Upper lobe of right lung (tissue), 1 donor: ENCODE measurements around the gene UCHL5. TPM values are rescaled to one million over a fixed set of nuclear protein-coding genes. Genes with fewer than 3 reads are reported as not detected.

ENCODE experiments used
- ATAC-seq: fragments of 200-7000 bp; cut with Tn5 transposase; one replicate; pipeline ENCODE4 v1.9.1; 2020; ENCODE audit warnings: mild to moderate bottlenecking, moderate library complexity
- DNase-seq: peaks from one replicate; pipeline ENCODE4 v3.0.0-alpha.2; 2020
- H3K27ac ChIP-seq: fragments of 200-600 bp; one replicate; pipeline ENCODE4 v1.8.0; 2022
- H3K27me3 ChIP-seq: fragments of 200-600 bp; one replicate; pipeline ENCODE4 v1.8.0; 2022; ENCODE audit warnings: mild to moderate bottlenecking
- H3K36me3 ChIP-seq: fragments of 200-600 bp; one replicate; pipeline ENCODE4 v1.8.0; 2022
- H3K4me1 ChIP-seq: fragments of 200-600 bp; one replicate; pipeline ENCODE4 v1.8.0; 2022
- H3K4me3 ChIP-seq: fragments of 200-600 bp; one replicate; pipeline ENCODE4 v1.8.0; 2022; ENCODE audit warnings: mild to moderate bottlenecking
- H3K9me3 ChIP-seq: fragments of 200-600 bp; one replicate; pipeline ENCODE4 v1.8.0; 2022
- intact Hi-C: fragments of 100-400 bp; cut with DNase I; formaldehyde crosslinking; loops from one replicate; pipeline ENCODE4 v1.11.0; 2022
- total RNA-seq: library from RNA; stranded (reverse); fragmentation: NEBNext Ultra II Directional; extraction: Animal tissue kit (Norgen Biotek cat#: 25700); gene quantifications from one replicate; pipeline ENCODE4 v1.2.1, GENCODE V29; 2021
- TF ChIP-seq, protein P1 (sequence below): fragments of 200-600 bp; IDR thresholded peaks from one replicate; pipeline ENCODE4 v1.8.0; 2022; ENCODE audit warnings: antibody characterized with exemption
- donor health status: DM: no; HTN: yes; CAD: no; lungs with severe emphysema.

Gene UCHL5
- total RNA-seq, 1 donor from 2014 or later = 23.8 TPM

DNA sequence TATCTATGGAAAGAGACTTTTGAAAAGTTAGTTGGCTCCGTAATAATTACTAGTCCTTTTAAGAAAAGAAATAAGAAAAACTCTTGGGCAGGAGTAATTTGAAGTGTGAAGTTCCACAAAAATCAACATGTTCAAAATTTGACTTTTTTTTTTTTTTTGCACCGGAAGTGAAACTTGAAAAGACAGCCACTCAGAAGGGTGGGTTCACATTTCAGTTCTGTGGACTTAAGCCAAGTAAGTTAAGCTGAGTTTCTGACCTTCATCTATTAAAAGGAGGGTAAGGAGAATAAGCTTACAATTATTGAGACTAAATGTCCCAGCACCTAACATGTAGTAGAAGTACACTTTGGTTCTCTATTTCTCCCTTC lies 11.2 kb upstream of the UCHL5 start:
- H3K4me3 ChIP-seq = no peak overlapping the region
- intact Hi-C loops = no loop called here
- ATAC-seq (no peak), DNase-seq (no peak)
- no peaks in the 10 kb centered on the region for H3K27me3 ChIP-seq
- H3K9me3 ChIP-seq = no peaks in the 10 kb centered on the region
- H3K4me1 ChIP-seq = no peaks in the 10 kb centered on the region
- H3K27ac ChIP-seq = no peak overlapping the region
- TF ChIP-seq, protein P1, sequence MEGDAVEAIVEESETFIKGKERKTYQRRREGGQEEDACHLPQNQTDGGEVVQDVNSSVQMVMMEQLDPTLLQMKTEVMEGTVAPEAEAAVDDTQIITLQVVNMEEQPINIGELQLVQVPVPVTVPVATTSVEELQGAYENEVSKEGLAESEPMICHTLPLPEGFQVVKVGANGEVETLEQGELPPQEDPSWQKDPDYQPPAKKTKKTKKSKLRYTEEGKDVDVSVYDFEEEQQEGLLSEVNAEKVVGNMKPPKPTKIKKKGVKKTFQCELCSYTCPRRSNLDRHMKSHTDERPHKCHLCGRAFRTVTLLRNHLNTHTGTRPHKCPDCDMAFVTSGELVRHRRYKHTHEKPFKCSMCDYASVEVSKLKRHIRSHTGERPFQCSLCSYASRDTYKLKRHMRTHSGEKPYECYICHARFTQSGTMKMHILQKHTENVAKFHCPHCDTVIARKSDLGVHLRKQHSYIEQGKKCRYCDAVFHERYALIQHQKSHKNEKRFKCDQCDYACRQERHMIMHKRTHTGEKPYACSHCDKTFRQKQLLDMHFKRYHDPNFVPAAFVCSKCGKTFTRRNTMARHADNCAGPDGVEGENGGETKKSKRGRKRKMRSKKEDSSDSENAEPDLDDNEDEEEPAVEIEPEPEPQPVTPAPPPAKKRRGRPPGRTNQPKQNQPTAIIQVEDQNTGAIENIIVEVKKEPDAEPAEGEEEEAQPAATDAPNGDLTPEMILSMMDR = no peak
- H3K36me3 ChIP-seq = peaks cover 6% of the 10 kb centered on the region

GRCh38 chr1:193069748-193070385 lies 10.7 kb upstream of the UCHL5 start:
- no peak overlapping the region for H3K27ac ChIP-seq
- TF ChIP-seq, protein P1 = no peak
- H3K9me3 ChIP-seq = no peaks in the 10 kb centered on the region
- no peak overlapping the region for H3K4me3 ChIP-seq
- no peaks in the 10 kb centered on the region for H3K4me1 ChIP-seq
- DNase-seq (no peak), ATAC-seq (no peak)
- H3K36me3 ChIP-seq = peaks cover 6% of the 10 kb centered on the region
- H3K27me3 ChIP-seq = no peaks in the 10 kb centered on the region
- intact Hi-C loops = no loop called here

GRCh38 chr1:193068013-193068412 lies 8.9 kb upstream of the UCHL5 start:
- ATAC-seq (no peak), DNase-seq (no peak)
- Histone ChIP-seq H3K4me3 (no peak overlapping the region), H3K27me3 (no peaks in the 10 kb centered on the region), H3K4me1 (no peaks in the 10 kb centered on the region), H3K36me3 (peaks cover 6% of the 10 kb centered on the region), H3K9me3 (no peaks in the 10 kb centered on the region), H3K27ac (no peak overlapping the region)
- intact Hi-C loops = no loop called here
- TF ChIP-seq, protein P1 = no peak

DNA sequence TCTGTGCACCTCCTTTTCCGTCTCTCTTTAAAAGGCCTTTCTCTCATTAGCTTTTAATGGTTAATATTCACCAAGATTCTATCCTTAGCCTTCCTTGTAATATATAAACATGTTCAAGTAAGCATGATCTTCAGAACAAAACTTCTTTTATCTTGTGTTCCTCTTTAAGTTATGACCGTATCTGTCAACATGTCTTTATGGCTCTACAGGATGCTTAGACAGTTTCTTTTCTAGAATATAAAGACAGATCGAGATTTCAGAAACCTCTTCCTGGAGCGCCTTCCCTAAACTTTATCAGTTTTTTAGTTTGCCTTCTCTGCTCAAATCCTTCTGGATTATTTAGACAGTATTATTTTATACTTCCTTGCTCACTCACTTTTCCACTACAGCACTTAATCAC lies 7.4 kb upstream of the UCHL5 start:
- TF ChIP-seq, protein P1 = no peak
- H3K36me3 ChIP-seq = peaks cover 6% of the 10 kb centered on the region
- no peak for ATAC-seq
- no peak for DNase-seq
- no peaks in the 10 kb centered on the region for H3K27me3 ChIP-seq
- H3K27ac ChIP-seq = no peak overlapping the region
- no peaks in the 10 kb centered on the region for H3K9me3 ChIP-seq
- no peak overlapping the region for H3K4me3 ChIP-seq
- intact Hi-C loops = no loop called here
- H3K4me1 ChIP-seq = peaks cover 1% of the 10 kb centered on the region

- intact Hi-C loops = no loop called here
- H3K4me1 ChIP-seq = peaks cover 8% of the 10 kb centered on the region
- H3K27me3 ChIP-seq = no peaks in the 10 kb centered on the region
Observed at GRCh38 chr1:193065954-193066353, 6.8 kb upstream of the UCHL5 start.

More at GRCh38 chr1:193065954-193066353, 6.8 kb upstream of the UCHL5 start:
- DNase-seq (no peak), ATAC-seq (no peak)
- H3K27ac ChIP-seq = no peak overlapping the region
- H3K36me3 ChIP-seq = peaks cover 6% of the 10 kb centered on the region
- no peaks in the 10 kb centered on the region for H3K9me3 ChIP-seq
- no peak overlapping the region for H3K4me3 ChIP-seq
- TF ChIP-seq, protein P1 = no peak
